Colonic mucosa (tissue), 4 donors: ENCODE data around the gene ZNF573. TPM values are rescaled to one million over a fixed set of nuclear protein-coding genes. Genes with fewer than 3 reads are reported as not detected.

Source experiments
- DNase-seq: peaks from one replicate; pipeline ENCODE4 v3.0.0-alpha.2; 2020
- H3K27ac ChIP-seq: fragments of 200-600 bp; one replicate; pipeline ENCODE4 v1.8.0; 2021
- H3K27me3 ChIP-seq: fragments of 200-600 bp; one replicate; pipeline ENCODE4 v1.8.0; 2021
- H3K36me3 ChIP-seq: fragments of 200-600 bp; one replicate; pipeline ENCODE4 v1.8.0; 2021
- H3K4me1 ChIP-seq: fragments of 200-600 bp; one replicate; pipeline ENCODE4 v1.8.0; 2021; ENCODE audit warnings: mild to moderate bottlenecking
- H3K4me3 ChIP-seq: fragments of 200-600 bp; one replicate; pipeline ENCODE4 v1.8.0; 2021
- H3K9ac ChIP-seq, 2 donors: one replicate each; pipeline ENCODE4 v1.7.0; 2013; ENCODE audit warnings: control low read depth in 2 of 2, low read depth in 2 of 2, low read length in 2 of 2
- H3K9me3 ChIP-seq: fragments of 200-600 bp; one replicate; pipeline ENCODE4 v1.8.0; 2021
- intact Hi-C: fragments of 100-400 bp; cut with DNase I; formaldehyde crosslinking; loops from one replicate; pipeline ENCODE4 v1.14.1; 2022
- total RNA-seq, 2 donors: library from RNA; stranded (reverse); fragmentation: NEBNext Ultra II Directional in 1 of 2; extraction: Animal tissue kit (Norgen Biotek cat#: 25700) in 1 of 2; gene quantifications; one replicate each; pipeline ENCODE4 v1.2.1, GENCODE V29; 2021
- TF ChIP-seq, protein P1 (sequence below): fragments of 200-600 bp; IDR thresholded peaks from one replicate; pipeline ENCODE4 v1.8.0; 2022; ENCODE audit warnings: antibody characterized with exemption, mild to moderate bottlenecking
- donor health status: healthy.
- donor health status: DM: no; HTN: no; CAD: no.
- donor health status: DM: no; HTN: no; CAD: no.

The ZNF573 gene
- total RNA-seq, 2 donors from 2014 or later, result 3.6 to 5.5 TPM

DNA sequence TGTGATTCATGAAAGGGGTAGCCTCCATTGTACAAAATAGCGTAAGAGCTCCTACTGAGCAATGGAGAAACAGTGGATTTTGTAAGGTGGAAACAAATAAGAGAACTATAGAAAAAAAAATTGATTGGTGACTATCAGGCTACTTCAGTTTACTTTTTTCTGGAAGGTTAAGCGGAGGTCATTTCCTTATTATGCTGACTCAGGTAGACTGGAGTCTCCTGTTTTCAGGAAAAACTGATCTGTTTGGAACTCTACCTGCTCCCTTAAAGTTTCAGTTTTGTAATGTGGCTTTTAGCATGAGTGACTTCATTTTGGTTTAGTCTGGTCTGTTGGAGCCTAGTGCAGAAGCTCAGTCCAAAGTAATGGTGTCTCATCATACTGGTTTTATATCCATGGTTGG, 63.2 kb downstream of the ZNF573 start:
- Histone ChIP-seq H3K4me3 (no peak overlapping the region), H3K9ac (no peak overlapping the region), H3K27ac (no peak overlapping the region), H3K4me1 (no peaks in the 10 kb centered on the region), H3K9me3 (no peaks in the 10 kb centered on the region), H3K27me3 (no peaks in the 10 kb centered on the region), H3K36me3 (no peaks in the 10 kb centered on the region)
- no peak for DNase-seq
- TF ChIP-seq, protein P1, sequence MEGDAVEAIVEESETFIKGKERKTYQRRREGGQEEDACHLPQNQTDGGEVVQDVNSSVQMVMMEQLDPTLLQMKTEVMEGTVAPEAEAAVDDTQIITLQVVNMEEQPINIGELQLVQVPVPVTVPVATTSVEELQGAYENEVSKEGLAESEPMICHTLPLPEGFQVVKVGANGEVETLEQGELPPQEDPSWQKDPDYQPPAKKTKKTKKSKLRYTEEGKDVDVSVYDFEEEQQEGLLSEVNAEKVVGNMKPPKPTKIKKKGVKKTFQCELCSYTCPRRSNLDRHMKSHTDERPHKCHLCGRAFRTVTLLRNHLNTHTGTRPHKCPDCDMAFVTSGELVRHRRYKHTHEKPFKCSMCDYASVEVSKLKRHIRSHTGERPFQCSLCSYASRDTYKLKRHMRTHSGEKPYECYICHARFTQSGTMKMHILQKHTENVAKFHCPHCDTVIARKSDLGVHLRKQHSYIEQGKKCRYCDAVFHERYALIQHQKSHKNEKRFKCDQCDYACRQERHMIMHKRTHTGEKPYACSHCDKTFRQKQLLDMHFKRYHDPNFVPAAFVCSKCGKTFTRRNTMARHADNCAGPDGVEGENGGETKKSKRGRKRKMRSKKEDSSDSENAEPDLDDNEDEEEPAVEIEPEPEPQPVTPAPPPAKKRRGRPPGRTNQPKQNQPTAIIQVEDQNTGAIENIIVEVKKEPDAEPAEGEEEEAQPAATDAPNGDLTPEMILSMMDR, result no peak
- intact Hi-C loops, result no loop called here

DNA sequence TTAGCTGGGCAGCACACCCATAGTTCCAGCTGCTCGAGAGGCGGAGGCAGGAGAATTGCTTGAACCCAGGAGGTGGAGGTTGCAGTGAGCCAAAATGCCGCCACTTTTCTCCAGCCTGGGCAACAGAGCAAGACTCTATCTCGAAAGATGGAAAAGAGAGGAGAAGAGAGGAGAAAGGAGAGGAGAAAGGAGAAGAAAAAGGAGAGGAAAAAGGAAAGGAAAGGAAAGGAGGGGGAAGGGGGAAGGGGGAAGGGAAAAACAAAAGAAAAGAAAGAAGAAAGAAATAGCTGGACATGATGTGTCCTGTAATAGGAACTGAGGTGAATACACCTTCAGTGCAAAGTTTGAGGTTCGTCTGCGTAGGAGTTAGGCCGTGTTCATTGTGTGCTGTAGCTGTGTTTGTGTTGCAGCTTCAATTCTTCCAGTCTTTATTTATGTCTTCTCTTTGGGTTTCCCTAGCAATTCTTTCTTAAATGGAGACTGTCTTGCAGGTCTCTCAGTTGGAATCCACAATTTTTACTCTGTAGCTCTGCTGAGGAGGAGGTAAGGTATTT, 73.3 kb downstream of the ZNF573 start:
- Histone ChIP-seq H3K27me3 (no peaks in the 10 kb centered on the region), H3K4me1 (no peaks in the 10 kb centered on the region), H3K9ac (no peak overlapping the region), H3K36me3 (no peaks in the 10 kb centered on the region), H3K27ac (no peak overlapping the region), H3K4me3 (no peak overlapping the region), H3K9me3 (no peaks in the 10 kb centered on the region)
- intact Hi-C loops, result no loop called here
- DNase-seq, result no peak
- TF ChIP-seq, protein P1, result no peak

DNA sequence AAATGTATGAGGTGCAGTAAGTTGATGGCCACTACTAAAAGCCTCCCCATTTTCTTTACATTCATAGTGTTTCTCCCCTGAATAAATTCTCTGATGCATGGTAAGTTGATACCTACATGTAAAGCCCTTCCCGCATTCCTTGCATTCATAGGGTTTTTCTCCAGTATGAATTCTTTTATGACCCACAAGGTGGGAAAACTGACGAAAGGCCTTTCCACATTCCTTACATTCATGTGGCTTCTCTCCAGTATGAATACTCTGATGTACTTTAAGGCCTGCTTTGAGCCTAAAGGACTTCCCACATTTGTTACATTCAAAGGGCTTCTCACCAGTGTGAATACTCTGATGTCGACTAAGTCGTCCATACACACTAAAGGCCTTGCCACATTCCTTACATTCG, 80.3 kb downstream of the ZNF573 start:
- Histone ChIP-seq H3K9me3 (no peaks in the 10 kb centered on the region), H3K36me3 (no peaks in the 10 kb centered on the region), H3K4me1 (no peaks in the 10 kb centered on the region), H3K4me3 (no peak overlapping the region), H3K9ac (no peak overlapping the region), H3K27me3 (no peaks in the 10 kb centered on the region), H3K27ac (no peak overlapping the region)
- intact Hi-C loops, result no loop called here
- TF ChIP-seq, protein P1, result no peak
- no peak for DNase-seq

DNA sequence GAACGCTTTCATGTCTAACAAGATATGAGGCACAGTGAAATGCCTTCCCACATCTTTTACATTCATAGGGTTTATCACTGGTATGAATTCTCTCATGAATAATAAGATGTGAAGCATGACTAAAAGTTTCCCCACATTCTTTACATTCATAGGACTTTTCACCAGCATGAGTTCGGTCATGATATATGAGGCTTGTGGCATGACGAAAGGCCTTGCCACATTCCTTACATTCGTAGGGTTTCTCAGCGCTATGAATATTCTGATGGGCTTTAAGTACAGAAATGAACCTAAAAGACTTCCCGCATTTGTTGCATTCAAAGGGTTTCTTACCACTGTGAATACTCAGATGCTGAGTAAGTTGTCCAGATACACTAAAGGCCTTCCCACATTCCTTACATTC, 81.2 kb downstream of the ZNF573 start:
- H3K27ac ChIP-seq, result no peak overlapping the region

DNA sequence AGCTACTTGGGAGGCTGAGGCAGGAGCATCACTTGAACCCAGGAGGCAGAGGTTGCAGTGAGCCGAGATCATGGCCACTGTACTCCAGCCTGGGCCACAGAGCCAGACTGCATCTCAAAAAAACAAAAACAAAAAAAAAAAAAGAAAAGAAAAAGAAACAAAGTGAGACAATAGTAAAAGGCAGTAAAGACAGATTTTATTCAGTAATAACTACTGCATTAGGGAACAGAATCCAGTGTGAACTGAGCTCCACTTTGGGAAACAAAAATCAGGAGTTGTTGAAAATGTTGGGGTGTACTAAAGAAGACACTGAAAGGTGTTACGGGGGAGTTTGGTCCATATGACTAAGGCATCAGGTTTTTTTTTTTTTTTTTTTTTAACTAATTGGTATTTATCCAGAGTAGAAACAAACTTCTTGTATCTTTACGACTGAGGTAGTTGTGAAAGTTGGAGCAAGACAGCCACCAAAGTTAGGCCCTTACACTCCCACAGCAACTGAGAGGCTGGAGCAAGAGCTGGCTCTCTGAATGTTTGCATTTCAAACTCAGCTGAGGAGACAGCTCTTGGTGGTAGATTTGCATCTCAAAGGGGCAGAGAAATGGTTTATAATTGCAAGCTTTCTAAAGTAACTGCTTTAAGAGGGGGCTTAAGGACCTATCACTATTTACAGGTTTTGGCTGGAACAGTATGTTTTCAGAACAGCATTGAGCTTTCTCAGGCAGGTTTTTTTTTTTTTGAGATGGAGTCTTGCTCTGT, 84.1 kb downstream of the ZNF573 start:
- TF ChIP-seq, protein P1, result no peak
- no peak for DNase-seq
- H3K4me3 ChIP-seq, result no peak overlapping the region
- no peaks in the 10 kb centered on the region for H3K36me3 ChIP-seq
- H3K9me3 ChIP-seq, result no peaks in the 10 kb centered on the region
- no peaks in the 10 kb centered on the region for H3K4me1 ChIP-seq
- no peak overlapping the region for H3K9ac ChIP-seq
- no peaks in the 10 kb centered on the region for H3K27me3 ChIP-seq
- no peak overlapping the region for H3K27ac ChIP-seq
- intact Hi-C loops, result no loop called here

More for the DNA sequence above, 81.2 kb downstream of the ZNF573 start:
- H3K4me1 ChIP-seq, result no peaks in the 10 kb centered on the region
- no peak overlapping the region for H3K4me3 ChIP-seq
- intact Hi-C loops, result no loop called here
- H3K9ac ChIP-seq, result no peak overlapping the region
- no peaks in the 10 kb centered on the region for H3K27me3 ChIP-seq
- H3K36me3 ChIP-seq, result no peaks in the 10 kb centered on the region
- no peak for DNase-seq
- no peaks in the 10 kb centered on the region for H3K9me3 ChIP-seq
- TF ChIP-seq, protein P1, result no peak
